Measurements from ENCODE around the gene EDA. TPM values are rescaled to one million over a fixed set of nuclear protein-coding genes. Genes with fewer than 3 reads are reported as not detected.

Gene EDA
- total RNA-seq, 1 experiment from 2014 or later, result 0.15 TPM

DNA sequence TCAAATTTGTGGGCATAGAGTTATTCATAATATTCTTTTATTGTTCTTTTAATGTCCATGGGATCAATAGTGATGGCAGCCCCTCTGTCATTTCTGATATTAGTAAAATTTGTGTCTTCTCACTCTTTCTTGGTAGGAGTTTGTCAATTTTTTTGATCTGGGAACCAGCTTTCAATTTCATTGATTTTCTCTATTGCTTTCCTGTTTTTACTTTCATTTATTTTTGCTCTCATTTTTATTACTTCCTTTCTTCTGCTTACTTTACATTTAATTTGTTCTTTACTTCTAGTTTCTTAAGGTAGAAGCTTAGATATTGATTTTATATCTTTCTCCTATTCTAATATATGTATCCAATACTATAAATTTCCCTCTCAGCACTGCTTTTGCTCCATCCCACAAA is 393.1 kb downstream of the EDA start:
- H3K9me3 ChIP-seq (ENCODE audit: low read length), result no peaks in the 10 kb centered on the region
- TF ChIP-seq EZH2phosphoT487 (IDR thresholded peaks at IDR 0.05; ENCODE audit: borderline replicate concordance, low read length) (no peak), CTCF (conservative IDR thresholded peaks at IDR 0.05; ENCODE audit: low read depth, low read length) (no peak), EZH2 (IDR thresholded peaks at IDR 0.05; ENCODE audit: low read length, unreplicated experiment) (no peak)
- no peaks in the 10 kb centered on the region for H3F3A ChIP-seq (ENCODE audit: low read length, unreplicated experiment)
- no peak overlapping the region for H3K4me2 ChIP-seq (ENCODE audit: low read length)
- H3K9ac ChIP-seq (ENCODE audit: low read length), result no peak overlapping the region
- no peaks in the 10 kb centered on the region for H4K20me1 ChIP-seq (ENCODE audit: low read length)
- H3K79me2 ChIP-seq (ENCODE audit: low read length), result no peaks in the 10 kb centered on the region
- H3K36me3 ChIP-seq (ENCODE audit: low read depth, low read length), result no peaks in the 10 kb centered on the region
- POLR2A ChIA-PET (ENCODE audit: unreplicated experiment), result no interaction called here
- no peaks in the 10 kb centered on the region for H3K9me2 ChIP-seq (replicated peaks; ENCODE audit: low read length)
- intact Hi-C loops (cut with micrococcal nuclease), result no loop called here
- no peak overlapping the region for H3K27ac ChIP-seq (ENCODE audit: low read length)
- no peak overlapping the region for H3K4me3 ChIP-seq (ENCODE audit: low read length)
- ATAC-seq (no peak), DNase-seq (no peak)
- H2AFZ ChIP-seq (ENCODE audit: low read length), result no peak overlapping the region
- CTCF ChIA-PET, result no interaction called here
- H3K27me3 ChIP-seq (ENCODE audit: low read length), result peaks cover 6% of the 10 kb centered on the region
- no peaks in the 10 kb centered on the region for H3K4me1 ChIP-seq (ENCODE audit: insufficient read depth, low read length)
- no TSS peak for BruUV-seq (replicated peaks)

GRCh38 chrX:70009970-70010369 is 394.1 kb downstream of the EDA start:
- no peak for TF ChIP-seq CTCF (conservative IDR thresholded peaks at IDR 0.05; ENCODE audit: low read depth, low read length)
- no peak for TF ChIP-seq EZH2 (IDR thresholded peaks at IDR 0.05; ENCODE audit: low read length, unreplicated experiment)
- TF ChIP-seq EZH2phosphoT487 (IDR thresholded peaks at IDR 0.05; ENCODE audit: borderline replicate concordance, low read length), result no peak
- no peaks in the 10 kb centered on the region for H3K4me1 ChIP-seq (ENCODE audit: insufficient read depth, low read length)
- no peak overlapping the region for H3K4me3 ChIP-seq (ENCODE audit: low read length)
- no peaks in the 10 kb centered on the region for H3K9me2 ChIP-seq (replicated peaks; ENCODE audit: low read length)
- no peaks in the 10 kb centered on the region for H3K9me3 ChIP-seq (ENCODE audit: low read length)
- no peak for DNase-seq
- no peak overlapping the region for H3K27ac ChIP-seq (ENCODE audit: low read length)
- ATAC-seq, result no peak
- ChIA-PET CTCF (no interaction called here), POLR2A (ENCODE audit: unreplicated experiment) (no interaction called here)
- H3K79me2 ChIP-seq (ENCODE audit: low read length), result no peaks in the 10 kb centered on the region
- H3K9ac ChIP-seq (ENCODE audit: low read length), result no peak overlapping the region
- no peaks in the 10 kb centered on the region for H4K20me1 ChIP-seq (ENCODE audit: low read length)
- intact Hi-C loops (cut with micrococcal nuclease), result no loop called here
- BruUV-seq (replicated peaks), result no TSS peak
- H3K4me2 ChIP-seq (ENCODE audit: low read length), result no peak overlapping the region
- no peaks in the 10 kb centered on the region for H3F3A ChIP-seq (ENCODE audit: low read length, unreplicated experiment)
- no peaks in the 10 kb centered on the region for H3K36me3 ChIP-seq (ENCODE audit: low read depth, low read length)
- no peak overlapping the region for H2AFZ ChIP-seq (ENCODE audit: low read length)
- H3K27me3 ChIP-seq (ENCODE audit: low read length), result peaks cover 6% of the 10 kb centered on the region

GRCh38 chrX:70012756-70013155 is 396.8 kb downstream of the EDA start:
- intact Hi-C loops (cut with micrococcal nuclease), result no loop called here
- H3K27me3 ChIP-seq (ENCODE audit: low read length), result peaks cover 6% of the 10 kb centered on the region
- ATAC-seq, result no peak
- no peaks in the 10 kb centered on the region for H3K36me3 ChIP-seq (ENCODE audit: low read depth, low read length)
- no peak overlapping the region for H3K27ac ChIP-seq (ENCODE audit: low read length)
- H3K9me2 ChIP-seq (replicated peaks; ENCODE audit: low read length), result no peaks in the 10 kb centered on the region
- POLR2A ChIA-PET (ENCODE audit: unreplicated experiment), result no interaction called here
- H3K9ac ChIP-seq (ENCODE audit: low read length), result no peak overlapping the region
- CTCF ChIA-PET, result no interaction called here
- no peaks in the 10 kb centered on the region for H3K9me3 ChIP-seq (ENCODE audit: low read length)
- no TSS peak for BruUV-seq (replicated peaks)
- H3K4me3 ChIP-seq (ENCODE audit: low read length), result no peak overlapping the region
- no peak for TF ChIP-seq CTCF (conservative IDR thresholded peaks at IDR 0.05; ENCODE audit: low read depth, low read length)
- no peak for TF ChIP-seq EZH2 (IDR thresholded peaks at IDR 0.05; ENCODE audit: low read length, unreplicated experiment)
- no peak for TF ChIP-seq EZH2phosphoT487 (IDR thresholded peaks at IDR 0.05; ENCODE audit: borderline replicate concordance, low read length)
- H3K4me1 ChIP-seq (ENCODE audit: insufficient read depth, low read length), result no peaks in the 10 kb centered on the region
- DNase-seq, result no peak
- H3K79me2 ChIP-seq (ENCODE audit: low read length), result no peaks in the 10 kb centered on the region
- no peak overlapping the region for H2AFZ ChIP-seq (ENCODE audit: low read length)
- H4K20me1 ChIP-seq (ENCODE audit: low read length), result no peaks in the 10 kb centered on the region
- no peak overlapping the region for H3K4me2 ChIP-seq (ENCODE audit: low read length)
- H3F3A ChIP-seq (ENCODE audit: low read length, unreplicated experiment), result no peaks in the 10 kb centered on the region

Measured in PC-3 (cell line).